Mesendoderm (in vitro differentiated cells): ENCODE data around the gene TBC1D21.

ENCODE experiments used
- DNase-seq: peaks from one replicate; pipeline ENCODE4 v3.0.0; 2013
- H2AK5ac ChIP-seq: 2 replicates; pipeline ENCODE4 v1.6.1; 2013; ENCODE audit warnings: low read length, inconsistent platforms
- H2BK120ac ChIP-seq: 2 replicates; pipeline ENCODE4 v1.6.1; 2013; ENCODE audit warnings: low read depth, mild to moderate bottlenecking, low read length, moderate library complexity, mixed read lengths
- H2BK15ac ChIP-seq: replicated peaks from 2 replicates; pipeline ENCODE4 v1.6.1; 2013; ENCODE audit warnings: low read depth, mild to moderate bottlenecking, moderate library complexity
- H2BK5ac ChIP-seq: 2 replicates; pipeline ENCODE4 v1.6.1; 2013; ENCODE audit warnings: low read length, inconsistent platforms
- H3K18ac ChIP-seq: 2 replicates; pipeline ENCODE4 v1.6.1; 2013; ENCODE audit warnings: mild to moderate bottlenecking, low read length, mixed read lengths
- H3K23ac ChIP-seq: one replicate; pipeline ENCODE4 v1.6.1; 2013; ENCODE audit warnings: low read length
- H3K27ac ChIP-seq: 2 replicates; pipeline ENCODE4 v1.5.1; 2013; ENCODE audit warnings: low read depth, mild to moderate bottlenecking, inconsistent platforms, low read length, moderate library complexity
- H3K27me3 ChIP-seq: 2 replicates; pipeline ENCODE4 v1.6.1; 2013; ENCODE audit warnings: low read length, control low read depth, mild to moderate bottlenecking, inconsistent platforms; ENCODE audit not compliant: insufficient read depth, poor library complexity
- H3K36me3 ChIP-seq: 2 replicates; pipeline ENCODE4 v1.6.1; 2013; ENCODE audit warnings: low read length, inconsistent platforms; ENCODE audit not compliant: control insufficient read depth, insufficient read depth
- H3K4ac ChIP-seq: one replicate; pipeline ENCODE4 v1.6.1; 2013; ENCODE audit warnings: low read depth, mild to moderate bottlenecking, low read length, moderate library complexity
- H3K4me1 ChIP-seq: 2 replicates; pipeline ENCODE4 v1.6.1; 2013; ENCODE audit warnings: low read depth, low read length, inconsistent platforms; ENCODE audit not compliant: control insufficient read depth
- H3K4me2 ChIP-seq: 2 replicates; pipeline ENCODE4 v1.6.1; 2013; ENCODE audit warnings: low read length
- H3K4me3 ChIP-seq: 2 replicates; pipeline ENCODE4 v1.5.1; 2013; ENCODE audit warnings: mild to moderate bottlenecking, low read length
- H3K56ac ChIP-seq: one replicate; pipeline ENCODE4 v1.6.1; 2013; ENCODE audit warnings: low read length
- H3K79me1 ChIP-seq: 2 replicates; pipeline ENCODE4 v1.6.1; 2013; ENCODE audit warnings: low read length, inconsistent platforms
- H3K79me2 ChIP-seq: 2 replicates; pipeline ENCODE4 v1.6.1; 2013; ENCODE audit warnings: mild to moderate bottlenecking, low read length; ENCODE audit not compliant: control insufficient read depth, insufficient read depth
- H3K9ac ChIP-seq: 2 replicates; pipeline ENCODE4 v1.6.1; 2013; ENCODE audit warnings: low read length, inconsistent platforms
- H4K5ac ChIP-seq: one replicate; pipeline ENCODE4 v1.6.1; 2013; ENCODE audit warnings: low read length
- H4K8ac ChIP-seq: one replicate; pipeline ENCODE4 v1.6.1; 2013; ENCODE audit warnings: low read depth, mild to moderate bottlenecking, control low read depth, low read length, moderate library complexity
- WGBS: extraction: QIAGEN DNeasy Blood & Tissue Kit; methylation state at CpG from one replicate; pipeline ENCODE4 v1.1.7; 2013; ENCODE audit warnings: low lambda C conversion rate, missing lambda C conversion rate; ENCODE audit not compliant: insufficient coverage; ENCODE audit errors: extremely low coverage; 5-methylcytosine and 5-hydroxymethylcytosine counted together

TBC1D21 gene

GRCh38 chr15:73912030-73912596 is 38.7 kb downstream of the TBC1D21 start:
- DNase-seq, result no peak
- no peak overlapping the region for H3K56ac ChIP-seq
- no peak overlapping the region for H2BK5ac ChIP-seq
- H4K5ac ChIP-seq, result no peak overlapping the region
- no peaks in the 10 kb centered on the region for H3K79me1 ChIP-seq
- H3K9ac ChIP-seq, result no peak overlapping the region
- WGBS, result no CpG with 5 or more reads among the region's 7 CpGs
- H3K36me3 ChIP-seq, result no peaks in the 10 kb centered on the region
- no peak overlapping the region for H4K8ac ChIP-seq
- H3K79me2 ChIP-seq, result no peaks in the 10 kb centered on the region
- H2BK15ac ChIP-seq, result no peak overlapping the region
- H3K4me1 ChIP-seq, result no peaks in the 10 kb centered on the region
- H2AK5ac ChIP-seq, result no peak overlapping the region
- H3K4me3 ChIP-seq, result no peak overlapping the region
- H3K4ac ChIP-seq, result no peak overlapping the region
- no peak overlapping the region for H3K18ac ChIP-seq
- no peak overlapping the region for H2BK120ac ChIP-seq
- no peaks in the 10 kb centered on the region for H3K27me3 ChIP-seq
- no peak overlapping the region for H3K4me2 ChIP-seq
- no peak overlapping the region for H3K27ac ChIP-seq
- no peak overlapping the region for H3K23ac ChIP-seq

GRCh38 chr15:73914145-73914544 is 40.8 kb downstream of the TBC1D21 start:
- Histone ChIP-seq H3K4ac (no peak overlapping the region), H3K9ac (no peak overlapping the region), H3K4me3 (no peak overlapping the region), H3K23ac (no peak overlapping the region), H2BK15ac (no peak overlapping the region), H3K79me1 (no peaks in the 10 kb centered on the region), H3K27ac (no peak overlapping the region), H4K5ac (no peak overlapping the region), H3K18ac (no peak overlapping the region), H3K36me3 (no peaks in the 10 kb centered on the region), H2BK5ac (no peak overlapping the region), H3K27me3 (no peaks in the 10 kb centered on the region), H2AK5ac (no peak overlapping the region), H2BK120ac (no peak overlapping the region), H3K56ac (no peak overlapping the region), H3K79me2 (no peaks in the 10 kb centered on the region), H3K4me1 (no peaks in the 10 kb centered on the region), H3K4me2 (no peak overlapping the region), H4K8ac (no peak overlapping the region)
- DNase-seq, result no peak
- WGBS, result no CpG with 5 or more reads among the region's 3 CpGs

GRCh38 chr15:73915082-73915481 is 41.7 kb downstream of the TBC1D21 start:
- no peak overlapping the region for H3K4me2 ChIP-seq
- H2BK120ac ChIP-seq, result no peak overlapping the region
- H3K27me3 ChIP-seq, result no peaks in the 10 kb centered on the region
- no peaks in the 10 kb centered on the region for H3K79me2 ChIP-seq
- H3K18ac ChIP-seq, result no peak overlapping the region
- no peak overlapping the region for H3K27ac ChIP-seq
- H3K4me3 ChIP-seq, result no peak overlapping the region
- DNase-seq, result no peak
- H4K8ac ChIP-seq, result no peak overlapping the region
- H3K4me1 ChIP-seq, result no peaks in the 10 kb centered on the region
- no peaks in the 10 kb centered on the region for H3K79me1 ChIP-seq
- WGBS, result no CpG with 5 or more reads among the region's 2 CpGs
- H4K5ac ChIP-seq, result no peak overlapping the region
- no peak overlapping the region for H3K9ac ChIP-seq
- H3K36me3 ChIP-seq, result no peaks in the 10 kb centered on the region
- no peak overlapping the region for H2AK5ac ChIP-seq
- no peak overlapping the region for H3K56ac ChIP-seq
- H2BK5ac ChIP-seq, result no peak overlapping the region
- no peak overlapping the region for H2BK15ac ChIP-seq
- H3K23ac ChIP-seq, result no peak overlapping the region
- H3K4ac ChIP-seq, result no peak overlapping the region

GRCh38 chr15:73918784-73919183 is 45.4 kb downstream of the TBC1D21 start:
- Histone ChIP-seq H2AK5ac (no peak overlapping the region), H3K18ac (no peak overlapping the region), H3K79me2 (no peaks in the 10 kb centered on the region), H3K4ac (no peak overlapping the region), H3K4me1 (peaks cover 10% of the 10 kb centered on the region), H3K79me1 (no peaks in the 10 kb centered on the region), H3K36me3 (no peaks in the 10 kb centered on the region), H3K56ac (no peak overlapping the region), H3K27me3 (no peaks in the 10 kb centered on the region), H2BK120ac (no peak overlapping the region), H3K27ac (no peak overlapping the region), H3K23ac (no peak overlapping the region), H3K4me2 (no peak overlapping the region), H4K5ac (no peak overlapping the region), H3K9ac (no peak overlapping the region), H2BK5ac (no peak overlapping the region), H4K8ac (no peak overlapping the region), H2BK15ac (no peak overlapping the region), H3K4me3 (no peak overlapping the region)
- WGBS, result no CpG with 5 or more reads among the region's 3 CpGs
- no peak for DNase-seq

GRCh38 chr15:73919706-73920105 is 46.3 kb downstream of the TBC1D21 start:
- H3K56ac ChIP-seq, result no peak overlapping the region
- H2BK120ac ChIP-seq, result no peak overlapping the region
- no peak overlapping the region for H3K9ac ChIP-seq
- WGBS, result no CpG with 5 or more reads among the region's 6 CpGs
- H4K5ac ChIP-seq, result no peak overlapping the region
- no peaks in the 10 kb centered on the region for H3K79me2 ChIP-seq
- H4K8ac ChIP-seq, result no peak overlapping the region
- H3K4me1 ChIP-seq, result peaks cover 16% of the 10 kb centered on the region
- no peaks in the 10 kb centered on the region for H3K27me3 ChIP-seq
- no peak overlapping the region for H3K18ac ChIP-seq
- no peak overlapping the region for H3K27ac ChIP-seq
- H3K79me1 ChIP-seq, result no peaks in the 10 kb centered on the region
- H3K36me3 ChIP-seq, result no peaks in the 10 kb centered on the region
- H2BK5ac ChIP-seq, result no peak overlapping the region
- H3K23ac ChIP-seq, result no peak overlapping the region
- H2BK15ac ChIP-seq, result no peak overlapping the region
- H2AK5ac ChIP-seq, result no peak overlapping the region
- no peak overlapping the region for H3K4me3 ChIP-seq
- DNase-seq, result no peak
- H3K4ac ChIP-seq, result no peak overlapping the region
- H3K4me2 ChIP-seq, result no peak overlapping the region

GRCh38 chr15:73921254-73921925 is 48.0 kb downstream of the TBC1D21 start:
- H2BK5ac ChIP-seq, result no peak overlapping the region
- peaks cover 19% of the 10 kb centered on the region for H3K4me1 ChIP-seq
- H3K56ac ChIP-seq, result no peak overlapping the region
- H2BK15ac ChIP-seq, result no peak overlapping the region
- whole genome bisulfite sequencing, result no CpG with 5 or more reads among the region's 4 CpGs
- H3K18ac ChIP-seq, result no peak overlapping the region
- no peak for DNase-seq
- H3K36me3 ChIP-seq, result no peaks in the 10 kb centered on the region
- H3K9ac ChIP-seq, result no peak overlapping the region
- H3K4me3 ChIP-seq, result no peak overlapping the region
- no peak overlapping the region for H2BK120ac ChIP-seq
- no peak overlapping the region for H3K23ac ChIP-seq
- H4K5ac ChIP-seq, result no peak overlapping the region
- no peaks in the 10 kb centered on the region for H3K79me1 ChIP-seq
- H3K79me2 ChIP-seq, result no peaks in the 10 kb centered on the region
- H3K4me2 ChIP-seq, result no peak overlapping the region
- H4K8ac ChIP-seq, result no peak overlapping the region
- no peaks in the 10 kb centered on the region for H3K27me3 ChIP-seq
- H2AK5ac ChIP-seq, result no peak overlapping the region
- H3K27ac ChIP-seq, result no peak overlapping the region
- no peak overlapping the region for H3K4ac ChIP-seq
